Measurements from ENCODE around the gene THAP4.
"Not testable (repeated sequence)": the region's sequence is repeated elsewhere in the genome, so short reads cannot be mapped to it uniquely, and the experiment has no call there.

The THAP4 gene

GRCh38 chr2:241566468-241566867 is 70.5 kb downstream of the THAP4 start:
- FAIRE-seq: no peak
- DNase-seq (ENCODE audit: low spot score): no peak

- DNase-seq (ENCODE audit: low spot score); FAIRE-seq: not testable (repeated sequence)
Measured at GRCh38 chr2:241566021-241566420, 70.9 kb downstream of the THAP4 start.

- FAIRE-seq (no peak), DNase-seq (ENCODE audit: low spot score) (no peak)
Measured at GRCh38 chr2:241565411-241565810, 71.5 kb downstream of the THAP4 start.

- DNase-seq (ENCODE audit: low spot score): no peak
Measured at GRCh38 chr2:241564596-241565410, 72.2 kb downstream of the THAP4 start.

GRCh38 chr2:241563981-241564595 is 72.9 kb downstream of the THAP4 start:
- FAIRE-seq (no peak), DNase-seq (ENCODE audit: low spot score) (no peak)

More at GRCh38 chr2:241564596-241565410, 72.2 kb downstream of the THAP4 start:
- FAIRE-seq: no peak

GRCh38 chr2:241563571-241563980 is 73.4 kb downstream of the THAP4 start:
- no peak for FAIRE-seq
- no peak for DNase-seq (ENCODE audit: low spot score)

GRCh38 chr2:241563031-241563507 is 73.9 kb downstream of the THAP4 start:
- FAIRE-seq: no peak
- no peak for DNase-seq (ENCODE audit: low spot score)

- DNase-seq (ENCODE audit: low spot score) (no peak), FAIRE-seq (no peak)
Measured at GRCh38 chr2:241562269-241562891, 74.6 kb downstream of the THAP4 start.

- DNase-seq (ENCODE audit: low spot score) (peak; percentile 43), FAIRE-seq (no peak)
Measured at GRCh38 chr2:241561832-241562231, 75.1 kb downstream of the THAP4 start.

GRCh38 chr2:241560883-241561474 is 76.0 kb downstream of the THAP4 start:
- DNase-seq (ENCODE audit: low spot score): no peak
- no peak for FAIRE-seq

GRCh38 chr2:241560162-241560882 is 76.6 kb downstream of the THAP4 start:
- no peak for FAIRE-seq
- no peak for DNase-seq (ENCODE audit: low spot score)

GRCh38 chr2:241559323-241560161 is 77.4 kb downstream of the THAP4 start:
- DNase-seq (ENCODE audit: low spot score): peak; percentile 30
- no peak for FAIRE-seq

GRCh38 chr2:241558532-241559322 is 78.2 kb downstream of the THAP4 start, which contains the start of gene BOK:
TSS of gene BOK (plus strand) at chr2:241558745. CDS start at chr2:241559484, 739 bp downstream.
- DNase-seq (ENCODE audit: low spot score) (peak; percentile 52), FAIRE-seq (no peak)

GRCh38 chr2:241556746-241557145 is 80.2 kb downstream of the THAP4 start:
- FAIRE-seq: no peak
- DNase-seq (ENCODE audit: low spot score): no peak

GRCh38 chr2:241555711-241556110 is 81.2 kb downstream of the THAP4 start:
- FAIRE-seq (no peak), DNase-seq (ENCODE audit: low spot score) (no peak)

GRCh38 chr2:241554610-241555322 is 82.2 kb downstream of the THAP4 start:
- no peak for FAIRE-seq
- no peak for DNase-seq (ENCODE audit: low spot score)

GRCh38 chr2:241553981-241554380 is 83.0 kb downstream of the THAP4 start:
- no peak for FAIRE-seq

GRCh38 chr2:241553512-241553830 is 83.5 kb downstream of the THAP4 start:
- FAIRE-seq (no peak), DNase-seq (ENCODE audit: low spot score) (no peak)

More at GRCh38 chr2:241553981-241554380, 83.0 kb downstream of the THAP4 start:
- no peak for DNase-seq (ENCODE audit: low spot score)

All from RCC 7860 (cell line).